Activated B cell treated with CpG ODN at 0.5 μM for 24 hours (primary cell): ENCODE results near the gene SLC18A3. TPM values are rescaled to one million over a fixed set of nuclear protein-coding genes. Genes with fewer than 3 reads are reported as not detected.

Experiments used
- ATAC-seq: fragments of 200-7000 bp; cut with Tn5 transposase; one replicate; pipeline ENCODE4 v1.10.0; 2021; ENCODE audit warnings: low read depth, mild to moderate bottlenecking, moderate library complexity
- CTCF ChIA-PET: fragments of 350-600 bp; sonication (Branson Sonifier 250); formaldehyde crosslinking; loops from one replicate; lab custom pipeline; 2021; ENCODE audit warnings: antibody characterized with exemption; lab: Charles Lee
- POLR2A ChIA-PET: fragments of 350-600 bp; sonication (Branson Sonifier 250); formaldehyde crosslinking; loops from one replicate; lab custom pipeline; 2021; ENCODE audit warnings: antibody characterized with exemption; lab: Charles Lee
- DNase-seq: peaks from one replicate; pipeline ENCODE4 v3.0.0; 2022
- H3K27ac Mint-ChIP-seq: one replicate; pipeline ENCODE4 v1.8.0; 2020; ENCODE audit warnings: mixed read lengths
- H3K27me3 Mint-ChIP-seq: one replicate; pipeline ENCODE4 v1.8.0; 2021; ENCODE audit warnings: mixed read lengths
- H3K36me3 Mint-ChIP-seq: one replicate; pipeline ENCODE4 v1.8.0; 2021; ENCODE audit warnings: low read depth, mixed read lengths
- H3K4me1 Mint-ChIP-seq: one replicate; pipeline ENCODE4 v1.8.0; 2021; ENCODE audit warnings: mixed read lengths
- H3K4me3 Mint-ChIP-seq: one replicate; pipeline ENCODE4 v1.8.0; 2020; ENCODE audit warnings: mild to moderate bottlenecking, mixed read lengths
- H3K9me3 Mint-ChIP-seq: one replicate; pipeline ENCODE4 v1.8.0; 2020; ENCODE audit warnings: mixed read lengths
- CTCF ChIP-seq: fragments of 200-600 bp; IDR thresholded peaks from one replicate; pipeline ENCODE4 v1.8.0; 2022; ENCODE audit warnings: antibody characterized with exemption, mild to moderate bottlenecking
- intact Hi-C: fragments of 100-400 bp; cut with micrococcal nuclease; formaldehyde crosslinking; loops from one replicate; pipeline ENCODE4 v1.15.1; 2024
- total RNA-seq: library from RNA; stranded (reverse); gene quantifications from 2 replicates; pipeline ENCODE4 v1.2.3, GENCODE V29; 2022

The SLC18A3 gene
- total RNA-seq, 1 donor from 2014 or later: not detected

- no peak overlapping the region for H3K27ac Mint-ChIP-seq
- ChIA-PET POLR2A (no interaction called here), CTCF (no interaction called here)
- ATAC-seq: no peak
- peaks cover 3% of the 10 kb centered on the region for H3K9me3 Mint-ChIP-seq
- intact Hi-C loops: no loop called here
- TF ChIP-seq CTCF: no peak
- H3K4me3 Mint-ChIP-seq: no peak overlapping the region
- no peaks in the 10 kb centered on the region for H3K36me3 Mint-ChIP-seq
- DNase-seq: no peak
- peaks cover 20% of the 10 kb centered on the region for H3K27me3 Mint-ChIP-seq
- peaks cover 7% of the 10 kb centered on the region for H3K4me1 Mint-ChIP-seq
Measured at GRCh38 chr10:49654036-49654693, 44.1 kb downstream of the SLC18A3 start.

GRCh38 chr10:49655099-49655498, 45.0 kb downstream of the SLC18A3 start:
- no peak for DNase-seq
- ChIA-PET CTCF (no interaction called here), POLR2A (no interaction called here)
- no peak for ATAC-seq
- peaks cover 7% of the 10 kb centered on the region for H3K9me3 Mint-ChIP-seq
- peaks cover 18% of the 10 kb centered on the region for H3K27me3 Mint-ChIP-seq
- peaks cover under 1% of the 10 kb centered on the region for H3K4me1 Mint-ChIP-seq
- TF ChIP-seq CTCF: no peak
- H3K27ac Mint-ChIP-seq: no peak overlapping the region
- H3K36me3 Mint-ChIP-seq: no peaks in the 10 kb centered on the region
- intact Hi-C loops: no loop called here
- H3K4me3 Mint-ChIP-seq: no peak overlapping the region

- Mint-ChIP-seq H3K4me3 (no peak overlapping the region), H3K4me1 (no peaks in the 10 kb centered on the region), H3K9me3 (peaks cover 7% of the 10 kb centered on the region), H3K27ac (no peak overlapping the region), H3K36me3 (no peaks in the 10 kb centered on the region), H3K27me3 (peaks cover 14% of the 10 kb centered on the region)
- ChIA-PET CTCF (no interaction called here), POLR2A (no interaction called here)
- TF ChIP-seq CTCF: no peak
- ATAC-seq: no peak
- intact Hi-C loops: no loop called here
- DNase-seq: no peak
Measured at GRCh38 chr10:49656845-49657493, 46.9 kb downstream of the SLC18A3 start.

- H3K9me3 Mint-ChIP-seq: peaks cover 7% of the 10 kb centered on the region
- intact Hi-C loops: no loop called here
- H3K27ac Mint-ChIP-seq: no peak overlapping the region
- ChIA-PET POLR2A (no interaction called here), CTCF (no interaction called here)
- no peak overlapping the region for H3K4me3 Mint-ChIP-seq
- DNase-seq: no peak
- H3K4me1 Mint-ChIP-seq: no peaks in the 10 kb centered on the region
- TF ChIP-seq CTCF: no peak
- H3K36me3 Mint-ChIP-seq: no peaks in the 10 kb centered on the region
- ATAC-seq: no peak
- H3K27me3 Mint-ChIP-seq: peaks cover 11% of the 10 kb centered on the region
Measured at GRCh38 chr10:49657606-49658005, 47.5 kb downstream of the SLC18A3 start.

- no peak for TF ChIP-seq CTCF
- no peak overlapping the region for H3K27ac Mint-ChIP-seq
- ChIA-PET POLR2A (no interaction called here), CTCF (no interaction called here)
- H3K4me3 Mint-ChIP-seq: no peak overlapping the region
- no peaks in the 10 kb centered on the region for H3K36me3 Mint-ChIP-seq
- peaks cover 7% of the 10 kb centered on the region for H3K9me3 Mint-ChIP-seq
- intact Hi-C loops: no loop called here
- DNase-seq (no peak), ATAC-seq (no peak)
- H3K4me1 Mint-ChIP-seq: no peaks in the 10 kb centered on the region
- H3K27me3 Mint-ChIP-seq: peaks cover 8% of the 10 kb centered on the region
Measured at GRCh38 chr10:49661140-49661856, 51.2 kb downstream of the SLC18A3 start.
